ENCODE results near the gene DRAM1.
"Not testable (repeated sequence)": the region's sequence is repeated elsewhere in the genome, so short reads cannot be mapped to it uniquely, and the experiment has no call there.

DRAM1 gene

DNA sequence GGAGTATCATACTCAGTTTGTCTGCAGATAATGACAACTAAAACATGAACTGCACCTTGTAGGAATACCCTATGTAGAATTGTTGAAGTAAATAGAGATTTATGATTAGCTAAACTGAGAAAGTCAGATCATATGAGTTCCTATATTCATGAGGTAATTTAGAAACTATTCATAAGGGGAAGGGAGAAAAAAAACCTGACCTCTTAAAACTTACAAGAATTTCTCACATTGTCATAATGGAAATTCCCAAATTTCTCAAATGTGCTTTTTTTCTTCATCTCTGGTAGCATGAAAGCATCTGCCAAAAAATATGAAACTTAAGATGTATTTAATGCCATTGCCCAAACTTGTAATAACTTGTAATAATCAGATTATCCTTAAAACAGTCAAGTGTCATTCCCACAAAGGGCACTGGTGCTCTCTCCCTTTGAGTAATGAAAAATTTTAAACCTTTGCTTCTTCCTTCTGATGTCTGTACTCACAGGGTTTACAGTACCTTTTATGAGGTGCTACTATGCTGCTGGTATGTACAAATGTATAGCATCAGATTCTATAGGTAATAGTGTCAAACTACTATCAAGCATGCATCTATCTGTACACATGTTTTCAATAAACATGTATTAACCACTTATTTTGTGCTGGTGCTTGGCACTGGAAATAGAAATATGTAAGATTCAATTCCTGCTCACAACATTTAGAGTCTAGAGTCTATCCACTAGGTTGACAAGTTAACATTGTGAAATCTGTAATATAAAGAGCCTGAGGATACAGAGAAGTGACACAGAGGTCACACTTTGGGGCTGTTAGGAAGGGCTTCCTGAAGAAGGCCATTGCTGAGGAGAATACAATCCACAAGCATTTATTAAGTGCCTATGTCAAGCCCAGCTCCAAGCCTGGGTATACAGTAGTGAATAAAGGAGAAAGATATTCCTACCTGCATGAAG, 17.4 kb upstream of the DRAM1 start:
- DNase-seq (ENCODE audit: low read depth, low spot score) = no peak

DNA sequence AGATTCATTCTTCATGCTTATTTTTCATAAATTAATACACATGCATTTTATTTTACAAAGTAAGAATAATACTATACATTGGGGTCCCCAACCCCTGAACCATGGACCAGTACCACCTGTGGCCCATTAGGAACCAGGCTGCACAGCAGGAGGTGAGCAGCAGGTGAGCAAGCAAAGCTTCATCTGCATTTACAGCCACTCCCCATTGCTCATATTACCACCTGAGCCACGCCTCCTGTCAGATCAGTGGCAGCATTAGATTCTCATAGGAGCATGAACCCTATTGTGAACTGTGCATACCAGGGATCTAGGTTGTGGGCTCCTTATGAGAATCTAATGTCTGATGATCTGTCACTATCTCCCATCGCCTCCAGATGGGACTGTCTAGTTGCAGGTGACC, 15.7 kb upstream of the DRAM1 start:
- DNase-seq (ENCODE audit: low read depth, low spot score) = not testable (repeated sequence)

DNA sequence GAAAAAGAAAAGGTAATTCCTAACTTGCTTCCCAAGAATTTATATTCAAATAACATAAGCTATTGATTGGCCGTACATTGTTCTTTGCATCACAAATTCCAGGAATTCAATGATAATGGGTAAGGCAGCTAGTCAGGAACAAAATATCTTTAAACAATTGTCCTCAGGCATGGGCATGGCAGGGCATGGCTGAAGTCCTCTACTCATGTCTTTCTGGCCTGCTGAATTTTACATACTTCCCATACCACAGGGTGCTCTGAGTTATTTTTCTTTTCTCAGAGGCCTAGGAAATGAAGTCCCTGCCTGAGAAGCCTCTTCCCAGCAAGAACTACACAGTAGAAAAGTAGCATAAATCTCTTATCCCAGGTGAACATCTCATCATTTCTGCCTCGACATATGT, 15.1 kb upstream of the DRAM1 start:
- DNase-seq (ENCODE audit: low read depth, low spot score) = no peak

DNA sequence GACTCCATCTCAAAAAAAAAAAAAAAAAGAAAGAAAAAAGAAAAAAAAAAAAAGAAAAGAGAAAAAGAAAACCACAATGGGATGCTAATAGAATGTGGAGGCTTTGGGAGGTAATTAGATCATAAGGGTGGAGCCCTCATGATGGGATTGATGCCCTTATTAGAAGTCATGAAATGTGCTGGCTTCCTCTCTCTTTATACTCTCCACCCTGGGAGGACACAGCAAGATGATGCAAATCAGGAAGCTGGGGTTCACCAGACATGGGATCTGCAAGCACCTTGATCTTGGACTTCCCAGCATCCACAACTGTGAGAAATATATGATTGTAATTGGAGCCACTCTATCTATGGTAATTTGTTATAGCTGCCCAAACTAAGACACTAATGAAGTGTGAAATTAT, 13.4 kb upstream of the DRAM1 start:
- DNase-seq (ENCODE audit: low read depth, low spot score) = no peak

DNA sequence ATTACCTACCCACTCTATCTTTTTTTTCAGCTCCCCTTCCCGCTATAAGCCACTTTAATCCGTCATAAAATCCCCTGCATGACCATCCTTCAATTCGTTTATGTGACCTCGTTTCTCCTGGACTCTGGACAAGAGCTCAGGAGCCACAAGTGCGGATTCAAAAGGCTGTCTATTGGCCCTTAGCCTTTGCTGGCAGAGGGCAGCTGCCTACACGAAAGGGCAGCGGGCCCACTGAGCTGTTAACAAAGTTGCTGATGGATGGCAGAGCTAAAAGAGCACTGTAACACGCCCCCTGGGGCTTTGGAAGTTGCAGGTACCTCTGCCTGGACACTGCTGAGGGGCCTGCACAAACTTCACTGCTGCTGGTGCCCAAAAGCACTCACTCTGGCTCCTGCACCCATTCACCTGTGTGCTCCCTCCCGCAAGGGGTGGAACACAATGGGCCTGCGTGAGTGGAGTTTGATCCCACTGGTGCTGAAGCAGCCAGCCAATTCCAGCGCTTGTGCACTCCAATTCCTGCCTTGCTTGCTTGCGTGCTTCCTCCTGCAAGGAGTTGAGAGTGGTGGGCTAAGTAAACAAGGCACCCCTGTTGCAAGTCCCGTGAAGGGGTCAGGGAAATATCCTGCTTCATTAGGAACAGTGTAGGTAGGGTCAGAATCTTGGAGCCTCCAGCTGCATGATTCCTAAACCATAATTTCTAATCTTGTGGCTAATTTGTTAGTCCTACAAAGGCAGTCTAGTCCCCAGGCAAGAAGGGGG, 10.6 kb upstream of the DRAM1 start:
- DNase-seq (ENCODE audit: low read depth, low spot score) = no peak

DNA sequence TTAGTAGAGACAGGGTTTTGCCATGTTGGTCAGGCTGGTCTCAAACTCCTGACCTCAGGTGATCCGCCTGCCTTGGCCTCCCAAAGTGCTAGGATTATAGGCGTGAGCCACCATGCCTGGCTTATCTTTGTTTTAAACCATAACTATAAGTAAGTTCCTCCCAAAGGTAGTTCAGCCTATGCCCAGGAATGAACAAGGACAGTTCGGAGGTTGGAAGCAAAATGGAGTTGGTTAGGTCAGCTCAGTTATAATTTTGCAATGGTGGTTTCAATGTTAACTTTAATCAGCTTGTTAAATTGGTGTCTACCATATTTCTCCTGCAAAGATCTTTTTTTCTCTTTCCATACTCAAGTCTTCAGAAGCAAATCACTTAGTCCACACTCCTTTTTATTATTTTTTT, 9.8 kb upstream of the DRAM1 start:
- DNase-seq (ENCODE audit: low read depth, low spot score) = not testable (repeated sequence)

DNA sequence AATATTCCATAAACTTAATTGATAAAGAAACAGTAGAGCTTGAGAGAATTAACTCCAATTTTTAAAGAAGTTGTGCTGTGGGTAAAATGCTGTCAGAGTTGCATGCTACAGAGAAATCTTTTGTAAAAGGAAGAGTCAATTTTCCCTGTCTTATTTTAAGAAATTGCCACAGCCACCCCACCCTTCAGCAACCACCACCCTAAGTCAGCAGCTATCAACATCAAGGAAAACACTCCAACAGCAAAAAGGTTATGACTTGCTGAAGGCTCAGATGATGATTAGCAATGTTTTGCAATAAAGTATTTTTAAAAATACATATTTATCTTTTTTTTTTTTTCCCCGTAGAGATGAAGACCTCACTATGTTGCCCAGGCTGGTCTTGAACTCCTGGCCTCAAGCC, 6.5 kb upstream of the DRAM1 start:
- no peak for DNase-seq (ENCODE audit: low read depth, low spot score)

DNA sequence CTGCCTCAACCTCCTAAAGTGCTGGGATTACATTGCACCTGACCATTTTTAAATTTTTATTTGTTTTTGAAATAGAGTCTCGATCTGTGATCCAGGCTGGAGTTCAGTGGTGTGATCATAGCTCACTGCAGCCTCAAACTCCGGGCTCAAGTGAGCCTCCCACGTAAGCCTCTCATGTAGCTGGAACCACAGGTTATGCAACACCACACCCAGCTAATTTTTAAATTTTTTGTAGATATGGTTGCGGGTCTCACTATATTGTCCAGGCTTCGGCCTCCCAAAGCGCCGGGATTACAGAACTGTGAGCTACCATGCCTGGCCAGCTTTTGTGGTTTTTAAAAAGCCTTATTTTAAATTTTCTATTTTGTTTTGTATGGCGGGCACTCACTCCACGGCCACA, 2.2 kb upstream of the DRAM1 start:
- no peak for DNase-seq (ENCODE audit: low read depth, low spot score)

DNA sequence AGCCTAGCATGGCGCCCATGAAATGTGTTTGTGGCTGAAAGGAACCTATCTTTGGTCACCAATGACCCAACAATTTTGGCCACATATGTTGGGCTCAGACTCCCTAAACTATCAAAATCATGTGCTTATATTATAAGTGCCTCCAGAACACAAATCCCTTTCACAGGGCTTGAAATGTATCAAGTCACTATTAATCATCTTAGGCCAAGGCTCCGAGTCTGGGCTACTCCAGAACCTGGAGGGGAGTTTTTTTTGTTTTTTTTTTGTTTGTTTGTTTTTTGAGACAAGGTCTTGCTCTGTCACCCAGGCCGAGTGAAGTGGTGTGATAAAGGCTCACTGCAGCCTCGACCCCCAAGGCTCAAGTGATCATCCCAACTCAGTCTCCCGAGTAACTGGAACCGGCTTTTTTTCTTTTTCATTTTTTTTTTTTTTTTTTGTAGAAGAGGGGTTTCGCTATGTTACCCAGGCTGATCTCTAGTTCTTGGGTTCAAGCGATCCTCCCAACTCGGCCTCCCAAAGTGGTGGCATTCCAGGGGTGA, 989 bp upstream of the DRAM1 start:
- no peak for DNase-seq (ENCODE audit: low read depth, low spot score)

DNA sequence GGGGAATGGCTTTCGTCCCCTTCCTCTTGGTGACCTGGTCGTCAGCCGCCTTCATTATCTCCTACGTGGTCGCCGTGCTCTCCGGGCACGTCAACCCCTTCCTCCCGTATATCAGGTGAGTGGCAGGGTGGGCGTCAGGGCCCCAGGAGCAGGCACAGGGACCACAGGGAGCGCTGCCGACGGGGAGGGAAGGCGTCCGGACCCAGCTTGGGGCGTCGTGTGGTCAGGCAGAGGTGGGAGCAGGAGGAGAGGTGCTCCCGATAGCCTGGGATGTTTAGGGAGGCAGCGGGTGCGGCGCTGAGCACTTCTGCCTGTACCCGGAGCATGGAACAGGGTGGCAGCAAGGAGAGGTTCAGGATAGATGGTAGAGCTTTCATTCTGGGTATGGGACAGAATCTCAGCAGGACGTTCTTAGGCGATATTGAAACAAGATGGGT, 444 bp downstream of the DRAM1 start:
- no peak for DNase-seq (ENCODE audit: low read depth, low spot score)

DNA sequence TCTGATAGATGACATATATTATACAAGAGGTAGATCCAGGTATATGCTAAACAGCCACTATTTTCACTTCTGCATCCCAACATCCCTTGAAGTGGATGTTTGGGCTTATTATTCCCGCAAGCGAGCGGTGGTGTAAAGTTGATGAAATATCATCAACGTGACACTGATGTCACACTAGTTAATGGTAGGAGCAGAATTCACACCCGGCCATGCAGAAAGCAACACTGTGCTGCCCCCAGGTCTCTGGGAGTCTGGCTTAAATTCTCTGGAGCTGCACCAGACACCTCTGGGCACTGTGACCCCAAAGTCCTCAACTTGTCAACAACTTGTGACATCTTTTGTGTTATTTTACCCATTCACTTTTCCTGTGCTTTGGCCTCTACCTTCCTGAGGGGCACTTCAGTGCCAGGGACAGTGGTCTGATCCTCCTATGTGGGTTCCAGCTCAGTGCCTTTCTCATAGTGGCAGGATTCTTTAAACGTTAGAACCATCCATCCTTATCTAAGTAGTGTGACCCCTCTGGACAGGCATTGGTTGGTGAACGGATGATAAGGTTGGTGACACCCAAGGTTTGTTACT, 952 bp downstream of the DRAM1 start:
- no peak for DNase-seq (ENCODE audit: low read depth, low spot score)

DNA sequence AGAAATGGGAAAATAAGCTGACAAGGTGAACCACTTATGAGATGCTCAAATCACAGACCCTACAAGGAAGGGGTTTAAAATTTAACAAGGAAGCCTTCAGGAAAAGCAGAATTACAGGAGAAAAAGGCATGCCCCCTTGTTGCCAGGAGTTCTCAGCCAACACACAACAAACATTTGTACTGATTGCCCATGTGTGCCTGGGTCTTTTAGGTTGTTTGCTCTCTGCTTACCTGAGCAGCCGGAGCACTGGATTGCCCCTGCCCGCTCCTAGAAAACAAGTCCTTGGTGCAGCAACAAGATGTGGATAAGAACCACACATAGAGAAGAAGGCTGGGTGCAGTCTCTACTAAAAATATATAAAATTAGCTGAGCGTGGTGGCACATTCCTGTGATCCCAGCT, 3.4 kb downstream of the DRAM1 start:
- no peak for DNase-seq (ENCODE audit: low read depth, low spot score)

DNA sequence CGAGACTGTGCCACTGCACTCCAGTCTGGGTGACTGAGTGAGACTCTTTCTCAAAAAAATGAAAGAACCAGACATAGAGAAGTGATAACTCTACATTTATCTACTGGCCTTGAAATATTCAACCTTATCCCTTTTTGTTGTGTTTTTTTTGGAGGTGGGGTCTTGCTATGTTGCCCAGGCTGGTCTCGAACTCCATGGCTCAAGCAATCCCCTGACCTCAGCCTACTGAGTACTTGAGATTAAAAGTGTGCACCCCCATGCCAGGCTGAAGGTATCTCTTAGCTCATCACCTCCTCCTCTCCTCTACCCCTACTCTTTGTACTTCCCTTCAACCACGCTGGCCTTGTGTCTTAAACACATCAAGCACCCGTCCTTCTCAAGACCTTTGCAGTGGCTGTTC, 3.8 kb downstream of the DRAM1 start:
- no peak for DNase-seq (ENCODE audit: low read depth, low spot score)

DNA sequence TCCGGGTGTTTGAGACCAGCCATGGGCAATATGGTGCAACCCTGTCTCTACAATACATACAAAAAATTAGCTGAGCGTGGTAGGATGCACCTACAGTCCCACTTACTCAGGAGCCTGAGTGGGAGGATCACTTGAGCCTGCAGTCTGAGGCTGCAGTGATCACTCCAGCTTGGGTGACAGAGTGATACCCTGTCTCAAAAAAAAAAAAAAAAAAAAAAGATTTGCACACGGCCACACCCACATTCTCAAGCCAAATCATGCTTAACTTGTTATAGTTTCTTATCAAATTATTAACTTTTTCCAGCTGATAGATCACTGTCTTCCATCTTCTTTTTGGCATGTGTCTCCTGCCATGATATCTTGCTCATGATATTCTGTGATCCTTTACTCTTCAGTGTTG, 6.8 kb downstream of the DRAM1 start:
- DNase-seq (ENCODE audit: low read depth, low spot score) = no peak

DNA sequence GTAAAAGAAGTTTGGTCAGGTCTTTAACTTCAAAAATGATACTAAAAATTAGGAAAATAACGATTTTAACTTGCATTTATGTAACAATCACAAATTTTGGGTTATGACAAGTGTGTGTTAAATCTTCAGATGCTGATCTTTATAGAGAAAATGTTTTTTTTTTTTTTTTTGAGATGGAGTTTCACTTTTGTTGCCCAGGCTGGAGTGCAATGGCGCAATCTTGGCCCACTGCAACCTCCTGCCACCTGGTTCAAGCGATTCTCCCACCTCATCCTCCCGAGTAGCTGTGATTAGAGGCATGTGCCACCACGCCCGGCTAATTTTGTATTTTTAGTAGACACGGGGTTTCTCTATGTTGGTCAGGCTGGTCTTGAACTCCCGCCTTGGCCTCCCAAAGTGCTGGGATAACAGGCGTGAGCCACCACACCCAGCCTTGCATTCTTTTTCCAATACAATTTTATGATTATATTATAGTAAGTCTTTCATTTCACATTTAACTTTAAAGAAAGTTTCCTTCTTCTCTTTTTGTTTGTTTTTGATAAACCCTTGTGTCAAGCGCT, 7.5 kb downstream of the DRAM1 start:
- DNase-seq (ENCODE audit: low read depth, low spot score) = not testable (repeated sequence)

DNA sequence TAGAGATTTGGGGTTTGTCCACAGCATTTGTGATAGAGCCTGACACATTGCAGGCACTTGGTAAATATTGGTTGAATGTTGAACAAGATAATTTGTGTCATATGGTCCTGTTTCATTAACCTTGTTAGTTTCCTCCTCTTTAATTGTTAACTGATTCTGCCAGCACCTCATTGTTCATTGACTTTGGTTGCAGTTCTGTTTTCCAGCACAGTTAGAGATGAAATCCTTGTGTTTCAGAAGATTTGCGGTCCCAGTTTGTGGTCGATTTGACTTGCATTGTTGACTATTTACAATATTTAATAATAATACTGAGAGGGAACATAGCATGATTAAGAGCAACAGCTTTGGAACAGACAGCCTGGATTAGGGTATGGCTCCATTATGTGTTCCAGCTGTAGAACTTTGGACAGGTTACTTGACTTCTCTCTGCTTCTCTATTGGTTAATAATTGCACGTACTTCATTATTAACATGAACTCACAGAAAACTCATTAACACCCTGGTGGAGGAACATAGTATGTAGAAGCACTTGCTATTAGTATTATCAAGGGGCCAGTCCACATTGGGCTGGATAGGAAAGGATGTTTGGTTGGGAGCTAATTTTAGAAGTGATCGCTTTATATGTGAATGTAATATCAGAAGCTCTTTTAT, 8.7 kb downstream of the DRAM1 start:
- DNase-seq (ENCODE audit: low read depth, low spot score) = no peak

DNA sequence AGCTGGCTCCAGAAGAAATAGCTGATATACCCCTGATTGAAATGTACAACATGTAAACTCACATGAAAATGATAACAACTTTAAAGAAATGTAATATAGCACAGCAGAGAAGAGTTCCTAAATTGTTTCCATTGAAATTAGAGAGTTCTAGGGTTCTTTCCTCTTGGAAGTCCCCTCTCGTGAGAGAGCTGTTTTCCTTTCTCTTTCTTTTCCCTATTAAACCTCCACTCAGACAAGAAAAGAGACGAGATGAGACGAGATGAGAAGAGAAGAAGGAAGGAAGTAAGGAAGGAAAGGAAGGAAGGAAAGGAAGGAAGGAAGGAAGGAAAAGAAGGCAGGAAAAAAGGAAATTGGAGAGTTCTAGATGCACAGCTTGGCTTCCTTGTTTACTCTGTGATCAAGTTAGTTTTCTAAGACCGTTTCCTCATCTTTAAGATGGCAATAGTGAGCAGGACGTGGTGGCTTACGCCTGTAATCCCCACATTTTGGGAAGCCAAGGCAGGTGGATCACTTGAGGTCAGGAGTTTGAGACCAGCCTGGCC, 11.9 kb downstream of the DRAM1 start:
- no peak for DNase-seq (ENCODE audit: low read depth, low spot score)

DNA sequence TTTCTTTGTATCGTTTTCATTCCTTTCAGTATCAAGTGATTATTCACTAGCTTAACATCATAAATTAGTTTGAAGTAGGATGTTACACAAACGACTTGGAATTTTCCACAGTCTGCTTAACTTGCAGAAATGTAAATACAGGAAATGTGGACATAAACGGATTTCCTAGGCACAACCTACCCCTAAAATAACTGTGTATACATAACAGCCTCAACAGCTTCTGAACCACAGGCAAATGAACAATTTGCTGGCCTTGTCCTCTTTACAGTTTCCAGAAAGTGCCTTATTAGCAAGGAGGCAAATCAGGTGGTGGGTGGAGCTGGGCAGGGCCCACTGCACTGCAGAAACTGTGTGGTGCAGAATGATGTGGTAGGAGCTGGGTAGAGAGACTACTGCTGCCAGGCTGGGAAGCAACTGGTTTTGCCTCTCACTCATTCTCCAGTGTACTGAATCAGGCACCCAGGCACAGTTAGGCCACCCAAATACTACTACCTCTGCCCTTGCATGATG, 14.1 kb downstream of the DRAM1 start:
- DNase-seq (ENCODE audit: low read depth, low spot score) = no peak

DNA sequence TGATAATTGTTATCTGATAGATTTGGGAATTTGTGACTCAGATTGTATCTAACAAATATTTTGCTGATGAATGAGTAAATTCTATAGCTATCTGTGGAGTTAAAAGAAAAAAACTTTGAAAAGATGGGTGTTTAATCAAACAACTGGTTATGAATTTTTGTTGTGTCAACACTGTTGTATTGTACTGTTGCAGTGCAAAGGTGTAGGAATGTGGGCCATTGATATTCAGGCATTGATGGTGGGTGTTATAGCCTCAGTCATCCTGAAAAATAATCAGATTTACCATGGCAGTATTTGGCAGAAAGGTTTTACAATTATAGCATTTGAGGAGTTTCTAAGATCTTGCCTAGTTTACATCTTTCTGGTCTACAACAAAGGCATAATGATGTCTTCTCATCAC, 15.4 kb downstream of the DRAM1 start:
- DNase-seq (ENCODE audit: low read depth, low spot score) = no peak

DNA sequence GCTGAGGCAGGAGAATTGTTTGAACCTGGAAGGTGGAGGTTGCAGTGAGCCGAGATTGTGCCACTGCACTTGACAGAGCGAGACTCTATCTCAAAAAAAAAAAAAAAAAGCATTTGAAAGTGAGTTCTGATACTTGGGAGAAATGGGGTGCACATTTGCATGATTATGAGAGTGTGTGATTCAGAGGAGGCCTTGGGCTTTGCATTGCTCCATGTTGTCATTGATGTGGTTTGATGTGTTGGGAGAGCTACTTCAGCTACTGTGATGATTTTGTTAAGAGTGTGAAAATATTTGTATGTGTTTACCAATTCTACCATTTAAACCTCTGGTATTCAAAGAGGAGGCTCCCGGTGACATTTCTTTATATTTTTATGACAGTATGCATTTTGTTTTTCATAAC, 24.4 kb downstream of the DRAM1 start:
- no peak for DNase-seq (ENCODE audit: low read depth, low spot score)

DNA sequence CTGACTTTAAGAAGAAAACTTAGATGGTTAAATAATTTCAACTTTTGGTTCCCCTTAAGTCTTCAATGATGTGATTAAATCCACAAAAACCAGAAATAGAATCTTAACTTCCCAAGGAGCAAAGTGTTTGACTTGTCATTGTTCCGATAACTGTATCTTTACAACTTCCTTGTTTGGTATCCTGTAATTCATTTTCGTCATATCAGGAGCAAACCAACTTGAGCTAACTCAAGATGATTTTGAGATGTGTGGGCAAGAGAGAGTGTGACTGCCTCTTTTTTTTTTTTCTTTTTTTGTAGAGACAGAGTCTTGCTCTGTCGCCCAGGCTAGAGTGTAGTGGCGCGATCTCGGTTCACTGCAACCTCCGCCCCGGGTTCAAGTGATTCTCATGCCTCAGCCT, 25.3 kb downstream of the DRAM1 start:
- DNase-seq (ENCODE audit: low read depth, low spot score) = no peak

Data from brain pericyte (primary cell).